DND-41 (cell line): ENCODE measurements around the gene DRC3.

Experiments used
- ATAC-seq: fragments of 200-7000 bp; cut with Tn5 transposase; 3 replicates; pipeline ENCODE4 v1.9.1; 2021; ENCODE audit warnings: low read depth; ENCODE audit not compliant: insufficient read depth
- DNase-seq: peaks from one replicate; pipeline ENCODE4 v3.0.0-alpha.2; 2020
- H2AFZ ChIP-seq: 2 replicates; pipeline ENCODE4 v1.6.0; 2012; ENCODE audit warnings: low read depth, low read length
- H3K27ac ChIP-seq: 2 replicates; pipeline ENCODE4 v1.5.1; 2012; ENCODE audit warnings: low read length, inconsistent platforms
- H3K27me3 ChIP-seq: fragments of 200-600 bp; sonication (generic); 2 replicates; pipeline ENCODE4 v1.6.0; 2012; ENCODE audit warnings: low read length, mild to moderate bottlenecking, inconsistent platforms; ENCODE audit not compliant: insufficient read depth, poor library complexity
- H3K36me3 ChIP-seq: 2 replicates; pipeline ENCODE4 v1.5.1; 2012; ENCODE audit warnings: low read length, inconsistent platforms; ENCODE audit not compliant: insufficient read depth
- H3K4me1 ChIP-seq: 2 replicates; pipeline ENCODE4 v1.5.1; 2012; ENCODE audit warnings: mild to moderate bottlenecking, low read length; ENCODE audit not compliant: insufficient read depth
- H3K4me2 ChIP-seq: 2 replicates; pipeline ENCODE4 v1.6.0; 2012; ENCODE audit warnings: mild to moderate bottlenecking, moderate library complexity, low read length, inconsistent platforms; ENCODE audit not compliant: insufficient read depth
- H3K4me3 ChIP-seq, 2 experiments: fragments of 200-600 bp in 1 of 2; shearing (Covaris generic) in 1 of 2; 2 replicates each; pipeline ENCODE4 v1.5.1; 2012 to 2016; ENCODE audit warnings: inconsistent platforms in 2 of 2, low read length in 2 of 2, mild to moderate bottlenecking in 2 of 2, low read depth in 1 of 2, moderate library complexity in 1 of 2
- H3K79me2 ChIP-seq: 2 replicates; pipeline ENCODE4 v1.6.0; 2012; ENCODE audit warnings: low read length, inconsistent platforms; ENCODE audit not compliant: insufficient read depth
- H3K9ac ChIP-seq: 2 replicates; pipeline ENCODE4 v1.6.0; 2012; ENCODE audit warnings: low read depth, mild to moderate bottlenecking, inconsistent platforms, low read length, moderate library complexity
- H3K9me3 ChIP-seq: 2 replicates; pipeline ENCODE4 v1.5.1; 2012; ENCODE audit warnings: low read length, moderate library complexity, mild to moderate bottlenecking, inconsistent platforms; ENCODE audit not compliant: insufficient read depth, severe bottlenecking
- H4K20me1 ChIP-seq: 2 replicates; pipeline ENCODE4 v1.6.0; 2012; ENCODE audit warnings: low read length; ENCODE audit not compliant: insufficient read depth
- EZH2 ChIP-seq: IDR thresholded peaks from 3 replicates; pipeline ENCODE4 v1.6.1; 2012; ENCODE audit warnings: borderline replicate concordance, low read depth, mild to moderate bottlenecking, moderate library complexity, low read length, inconsistent platforms; ENCODE audit not compliant: severe bottlenecking
- TF ChIP-seq, protein P1 (sequence below): IDR thresholded peaks from 2 replicates; pipeline ENCODE4 v1.5.1; 2012; ENCODE audit warnings: borderline replicate concordance, low read length, moderate library complexity, mild to moderate bottlenecking; ENCODE audit not compliant: poor library complexity, severe bottlenecking; ENCODE audit errors: extremely low read depth

DRC3 gene

GRCh38 chr17:18028114-18028951, 55.7 kb downstream of the DRC3 start:
- Histone ChIP-seq H4K20me1 (0 out of 2 replicates have a peak, but pooled peaks cover 10% of the 10 kb centered on the region), H3K4me1 (peaks cover 5% of the 10 kb centered on the region; the same call in 1 of the 2 replicates), H3K4me3 (no peak overlapping the region), H3K9me3 (no peaks in the 10 kb centered on the region), H3K9ac (no peak overlapping the region), H3K79me2 (peaks cover 27% of the 10 kb centered on the region), H2AFZ (no peak overlapping the region), H3K27ac (no peak overlapping the region), H3K4me2 (no peak overlapping the region), H3K36me3 (peaks cover 35% of the 10 kb centered on the region), H3K27me3 (no peaks in the 10 kb centered on the region)
- ATAC-seq: no peak
- TF ChIP-seq, protein P1, sequence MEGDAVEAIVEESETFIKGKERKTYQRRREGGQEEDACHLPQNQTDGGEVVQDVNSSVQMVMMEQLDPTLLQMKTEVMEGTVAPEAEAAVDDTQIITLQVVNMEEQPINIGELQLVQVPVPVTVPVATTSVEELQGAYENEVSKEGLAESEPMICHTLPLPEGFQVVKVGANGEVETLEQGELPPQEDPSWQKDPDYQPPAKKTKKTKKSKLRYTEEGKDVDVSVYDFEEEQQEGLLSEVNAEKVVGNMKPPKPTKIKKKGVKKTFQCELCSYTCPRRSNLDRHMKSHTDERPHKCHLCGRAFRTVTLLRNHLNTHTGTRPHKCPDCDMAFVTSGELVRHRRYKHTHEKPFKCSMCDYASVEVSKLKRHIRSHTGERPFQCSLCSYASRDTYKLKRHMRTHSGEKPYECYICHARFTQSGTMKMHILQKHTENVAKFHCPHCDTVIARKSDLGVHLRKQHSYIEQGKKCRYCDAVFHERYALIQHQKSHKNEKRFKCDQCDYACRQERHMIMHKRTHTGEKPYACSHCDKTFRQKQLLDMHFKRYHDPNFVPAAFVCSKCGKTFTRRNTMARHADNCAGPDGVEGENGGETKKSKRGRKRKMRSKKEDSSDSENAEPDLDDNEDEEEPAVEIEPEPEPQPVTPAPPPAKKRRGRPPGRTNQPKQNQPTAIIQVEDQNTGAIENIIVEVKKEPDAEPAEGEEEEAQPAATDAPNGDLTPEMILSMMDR: no peak
- no peak for TF ChIP-seq EZH2
- DNase-seq: no peak

DNA sequence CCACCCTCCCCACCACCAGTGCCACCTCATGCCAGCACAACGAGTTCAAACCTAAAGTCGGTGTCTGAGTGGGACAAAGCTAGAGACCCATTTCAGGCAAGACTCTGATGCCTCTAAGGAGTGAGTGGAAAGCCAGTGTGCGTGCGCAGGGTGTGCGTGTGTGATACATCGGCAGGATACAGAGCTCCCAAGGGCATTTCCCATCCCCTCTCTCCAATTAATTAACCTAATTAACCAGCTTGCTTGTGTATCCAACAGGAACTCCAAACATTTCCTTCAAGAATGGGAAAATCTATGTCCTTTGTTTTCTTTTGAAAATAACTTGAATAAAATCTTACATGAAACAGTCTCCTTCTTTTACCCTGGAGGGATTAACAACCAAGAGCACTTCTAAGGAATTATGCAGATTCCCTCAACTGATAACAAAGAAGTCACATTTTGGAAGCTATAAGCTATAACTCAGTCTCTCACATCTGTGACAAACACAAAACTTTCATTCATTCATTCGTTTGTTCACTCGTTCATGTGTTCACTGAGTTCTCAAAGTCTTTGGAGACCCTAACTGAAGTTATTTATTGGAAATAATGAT, 56.4 kb downstream of the DRC3 start:
- H3K4me1 ChIP-seq: peaks cover 9% of the 10 kb centered on the region; the same call in 1 of the 2 replicates

DNA sequence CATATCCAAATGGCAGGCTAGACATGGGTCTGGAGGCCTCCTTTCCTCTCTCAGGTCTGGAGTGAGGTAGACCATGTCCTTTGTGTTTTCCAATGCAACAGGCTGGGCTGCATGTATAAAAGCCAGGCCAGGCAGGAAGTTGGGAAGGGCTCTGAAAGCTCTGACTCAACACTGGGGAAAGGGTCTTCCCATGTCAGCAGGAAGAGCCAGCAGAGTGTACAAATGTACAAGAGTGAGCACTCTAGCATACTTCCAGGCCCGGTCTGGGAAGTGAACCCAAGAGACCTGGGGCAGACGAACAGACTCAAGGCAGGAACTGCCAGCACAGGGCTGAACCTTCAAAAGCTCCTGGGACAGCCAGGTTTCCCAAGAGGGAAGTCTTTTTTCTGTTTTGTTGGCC, 59.3 kb downstream of the DRC3 start:
- 0 out of 2 replicates have a peak, but pooled peaks cover 5% of the 10 kb centered on the region for H4K20me1 ChIP-seq
- H3K4me3 ChIP-seq: no peak overlapping the region
- H3K27ac ChIP-seq: no peak overlapping the region; the same call in 1 of the 2 replicates

More for the DNA sequence above, 56.4 kb downstream of the DRC3 start:
- Histone ChIP-seq H3K27ac (no peak overlapping the region), H3K9ac (no peak overlapping the region), H3K36me3 (peaks cover 33% of the 10 kb centered on the region), H3K4me3 (no peak overlapping the region), H3K79me2 (peaks cover 32% of the 10 kb centered on the region), H4K20me1 (0 out of 2 replicates have a peak, but pooled peaks cover 10% of the 10 kb centered on the region), H3K27me3 (no peaks in the 10 kb centered on the region), H2AFZ (no peak overlapping the region), H3K9me3 (no peaks in the 10 kb centered on the region), H3K4me2 (no peak overlapping the region)
- ATAC-seq: no peak
- TF ChIP-seq, protein P1: no peak
- TF ChIP-seq EZH2: no peak
- DNase-seq: no peak

More for the DNA sequence above, 59.3 kb downstream of the DRC3 start:
- Histone ChIP-seq H3K9ac (no peak overlapping the region), H3K79me2 (peaks cover 52% of the 10 kb centered on the region), H3K4me1 (peaks cover 15% of the 10 kb centered on the region; the same call in 1 of the 2 replicates), H3K27me3 (no peaks in the 10 kb centered on the region), H3K36me3 (peaks cover 13% of the 10 kb centered on the region), H2AFZ (no peak overlapping the region), H3K9me3 (no peaks in the 10 kb centered on the region), H3K4me2 (no peak overlapping the region)
- DNase-seq (no peak), ATAC-seq (no peak)
- TF ChIP-seq EZH2: no peak
- TF ChIP-seq, protein P1: no peak
